ENCODE measurements around the gene STK32A. TPM values are rescaled to one million over a fixed set of nuclear protein-coding genes. Genes with fewer than 3 reads are reported as not detected.

Gene STK32A
- polyA plus RNA-seq, 1 donor (not counting 4 experiments of a cell fraction or from before 2014, with no cell fraction given) = 0.01 TPM

- Histone ChIP-seq H4K20me1 (ENCODE audit: control insufficient read depth, extremely low read depth, insufficient read depth, low read length) (no peaks in the 10 kb centered on the region), H3K4me3 (ENCODE audit: control insufficient read depth in 2 of 3, extremely low read depth in 1 of 3, insufficient read depth in 2 of 3, low read depth in 1 of 3, low read length in 3 of 3) (no peak overlapping the region), H3K79me2 (ENCODE audit: control insufficient read depth, insufficient read depth, low read length) (no peaks in the 10 kb centered on the region), H3K4me2 (ENCODE audit: control insufficient read depth, extremely low read depth, insufficient read depth, low read depth, low read length) (no peak overlapping the region), H3K36me3 (ENCODE audit: control insufficient read depth in 2 of 2, extremely low read depth in 1 of 2, insufficient read depth in 2 of 2, low read length in 2 of 2) (no peaks in the 10 kb centered on the region), H2AFZ (ENCODE audit: control insufficient read depth, low read length) (no peak overlapping the region), H3K9me1 (ENCODE audit: control insufficient read depth, extremely low read depth, insufficient read depth, low read length) (no peaks in the 10 kb centered on the region), H3K9me3 (ENCODE audit: control insufficient read depth, low read depth, low read length) (no peaks in the 10 kb centered on the region), H3K9ac (ENCODE audit: control insufficient read depth, extremely low read depth, insufficient read depth, low read length) (no peak overlapping the region), H3K27ac (ENCODE audit: control insufficient read depth, insufficient read depth, low read length) (no peak overlapping the region), H3K4me1 (ENCODE audit: control insufficient read depth, extremely low read depth, insufficient read depth, low read length) (no peaks in the 10 kb centered on the region), H3K27me3 (ENCODE audit: control insufficient read depth, extremely low read depth, insufficient read depth, low read length) (no peaks in the 10 kb centered on the region)
- TF ChIP-seq EZH2 (IDR thresholded peaks at IDR 0.05; ENCODE audit: low read length) (no peak), CTCF (optimal IDR thresholded peaks at IDR 0.05 in 1 of 3, IDR thresholded peaks at IDR 0.05 in 1 of 3, conservative IDR thresholded peaks at IDR 0.05 in 1 of 3; ENCODE audit: extremely low read depth in 1 of 3, insufficient read depth in 2 of 3, low read length in 3 of 3) (no peak)
- dilution Hi-C loops (cut with MboI; ENCODE audit: extremely low pct_ligation_motif_present, low sequenced_read_pairs) = no loop called here
- no peak for DNase-seq (ENCODE audit: low read depth, low spot score)
- no peak for FAIRE-seq
Observed at GRCh38 chr5:147276497-147276896, 41.7 kb downstream of the STK32A start.

GRCh38 chr5:147286296-147286695 lies 51.5 kb downstream of the STK32A start:
- DNase-seq (ENCODE audit: low read depth, low spot score) (no peak), FAIRE-seq (no peak)
- Histone ChIP-seq H3K36me3 (ENCODE audit: control insufficient read depth in 2 of 2, extremely low read depth in 1 of 2, insufficient read depth in 2 of 2, low read length in 2 of 2) (no peaks in the 10 kb centered on the region), H4K20me1 (ENCODE audit: control insufficient read depth, extremely low read depth, insufficient read depth, low read length) (no peaks in the 10 kb centered on the region), H3K27me3 (ENCODE audit: control insufficient read depth, extremely low read depth, insufficient read depth, low read length) (no peaks in the 10 kb centered on the region), H3K79me2 (ENCODE audit: control insufficient read depth, insufficient read depth, low read length) (no peaks in the 10 kb centered on the region), H3K27ac (ENCODE audit: control insufficient read depth, insufficient read depth, low read length) (no peak overlapping the region), H3K9me3 (ENCODE audit: control insufficient read depth, low read depth, low read length) (no peaks in the 10 kb centered on the region), H3K4me2 (ENCODE audit: control insufficient read depth, extremely low read depth, insufficient read depth, low read depth, low read length) (no peak overlapping the region), H3K4me1 (ENCODE audit: control insufficient read depth, extremely low read depth, insufficient read depth, low read length) (no peaks in the 10 kb centered on the region), H3K9ac (ENCODE audit: control insufficient read depth, extremely low read depth, insufficient read depth, low read length) (no peak overlapping the region), H3K9me1 (ENCODE audit: control insufficient read depth, extremely low read depth, insufficient read depth, low read length) (no peaks in the 10 kb centered on the region), H3K4me3 (ENCODE audit: control insufficient read depth in 2 of 3, extremely low read depth in 1 of 3, insufficient read depth in 2 of 3, low read depth in 1 of 3, low read length in 3 of 3) (no peak overlapping the region), H2AFZ (ENCODE audit: control insufficient read depth, low read length) (no peak overlapping the region)
- dilution Hi-C loops (cut with MboI; ENCODE audit: extremely low pct_ligation_motif_present, low sequenced_read_pairs) = no loop called here
- no peak for TF ChIP-seq CTCF (optimal IDR thresholded peaks at IDR 0.05 in 1 of 3, IDR thresholded peaks at IDR 0.05 in 1 of 3, conservative IDR thresholded peaks at IDR 0.05 in 1 of 3; ENCODE audit: extremely low read depth in 1 of 3, insufficient read depth in 2 of 3, low read length in 3 of 3)

Data from keratinocyte (primary cell).